Measurements from ENCODE around the gene DLG2. TPM values are rescaled to one million over a fixed set of nuclear protein-coding genes. Genes with fewer than 3 reads are reported as not detected.

DLG2 gene
- total and polyA plus RNA-seq, 2 of the 4 experiments (the other 2 are of a cell fraction) = 0.31 to 0.36 TPM

DNA sequence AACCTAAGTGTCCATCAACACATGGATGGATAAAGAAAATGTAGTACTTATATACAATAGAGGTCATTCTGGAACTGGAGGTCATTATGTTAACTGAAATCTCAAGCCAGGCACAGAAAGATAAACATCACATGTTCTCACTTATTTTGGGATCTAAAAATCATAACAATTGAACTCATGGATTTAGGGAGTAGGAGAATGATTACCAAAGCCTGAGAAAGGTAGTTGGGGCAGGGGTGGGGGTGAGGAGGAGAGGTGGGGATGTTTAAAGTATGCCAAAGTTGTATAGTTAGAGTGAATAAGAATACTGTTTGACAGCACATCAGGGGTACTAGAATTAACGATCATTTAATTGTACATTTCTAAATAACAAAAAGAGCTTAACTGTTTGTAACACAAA is 1112.7 kb downstream of the DLG2 start:
- Histone ChIP-seq H4K5ac (ENCODE audit: low read depth, low read length) (no peak overlapping the region), H3K4me2 (ENCODE audit: low read depth, low read length) (no peak overlapping the region), H3K18ac (ENCODE audit: low read depth, low read length) (no peak overlapping the region), H2BK20ac (ENCODE audit: low read depth, low read length) (no peak overlapping the region), H3K56ac (ENCODE audit: extremely low read depth, insufficient read depth, low read length) (no peak overlapping the region), H2BK15ac (ENCODE audit: low read depth, low read length) (no peak overlapping the region), H3K9me3 (ENCODE audit: control insufficient read depth, insufficient read depth, low read length) (no peaks in the 10 kb centered on the region), H3K79me1 (ENCODE audit: low read depth in 1 of 2, low read length in 2 of 2) (no peaks in the 10 kb centered on the region), H2BK5ac (ENCODE audit: low read depth, low read length, poor library complexity, severe bottlenecking) (no peak overlapping the region), H2AFZ (replicated peaks; ENCODE audit: low read length, poor library complexity) (no peak overlapping the region), H2AK9ac (replicated peaks; ENCODE audit: low read depth, low read length, poor library complexity) (no peak overlapping the region), H3K27me3 (ENCODE audit: control insufficient read depth, insufficient read depth, low read length) (no peaks in the 10 kb centered on the region), H3K23ac (ENCODE audit: low read depth, low read length) (no peak overlapping the region), H2BK120ac (ENCODE audit: low read depth, low read length) (no peak overlapping the region), H3K4ac (ENCODE audit: low read depth, low read length) (no peak overlapping the region), H3K27ac (ENCODE audit: insufficient read depth, low read length) (no peak overlapping the region), H4K8ac (ENCODE audit: low read depth in 2 of 2, low read length in 2 of 2) (no peak overlapping the region), H3K4me3 (ENCODE audit: insufficient read depth, low read depth, low read length) (no peak overlapping the region), H3K36me3 (ENCODE audit: control insufficient read depth, insufficient read depth, low read length) (no peaks in the 10 kb centered on the region), H3K4me1 (ENCODE audit: control insufficient read depth, insufficient read depth, low read length) (no peaks in the 10 kb centered on the region), H3K14ac (replicated peaks; ENCODE audit: low read depth, low read length) (no peak overlapping the region), H4K20me1 (ENCODE audit: insufficient read depth, low read length) (no peaks in the 10 kb centered on the region), H4K91ac (ENCODE audit: insufficient read depth, low read depth, low read length) (no peak overlapping the region), H2AK5ac (ENCODE audit: low read depth, low read length) (no peak overlapping the region), H3K9me1 (ENCODE audit: insufficient read depth, low read length) (no peaks in the 10 kb centered on the region), H3K9ac (ENCODE audit: low read depth, low read length) (no peak overlapping the region)
- no TSS peak for BruUV-seq (replicated peaks)
- no CpG with 5 or more reads among the region's 1 CpG for WGBS, 2 experiments (ENCODE audit: extremely low coverage in 2 of 2, insufficient read length in 1 of 2)
- ChIA-PET POLR2A (ENCODE audit: unreplicated experiment) (interaction anchor here (0.6 kb wide), 1 partner anchor 493 kb away, joined by 7 read pairs; no protein-coding TSS in a partner anchor), CTCF (no interaction called here)
- in situ Hi-C loops (cut with MboI; ENCODE audit: low sequenced_read_pairs) = no loop called here
- ATAC-seq (ENCODE audit: low read depth) = no peak
- dilution Hi-C loops (cut with HindIII; ENCODE audit: low sequenced_read_pairs, unreplicated experiment) = no loop called here
- no peak for TF ChIP-seq NFE2L2 (IDR thresholded peaks at IDR 0.05; ENCODE audit: low read depth, low read length)
- no peak for TF ChIP-seq CHD1 (IDR thresholded peaks at IDR 0.05; ENCODE audit: low read depth, low read length)
- no peak for TF ChIP-seq MAFK (IDR thresholded peaks at IDR 0.05; ENCODE audit: low read depth, low read length)
- TF ChIP-seq MXI1 (IDR thresholded peaks at IDR 0.05; ENCODE audit: borderline replicate concordance, low read depth, low read length) = no peak
- TF ChIP-seq, protein P1, sequence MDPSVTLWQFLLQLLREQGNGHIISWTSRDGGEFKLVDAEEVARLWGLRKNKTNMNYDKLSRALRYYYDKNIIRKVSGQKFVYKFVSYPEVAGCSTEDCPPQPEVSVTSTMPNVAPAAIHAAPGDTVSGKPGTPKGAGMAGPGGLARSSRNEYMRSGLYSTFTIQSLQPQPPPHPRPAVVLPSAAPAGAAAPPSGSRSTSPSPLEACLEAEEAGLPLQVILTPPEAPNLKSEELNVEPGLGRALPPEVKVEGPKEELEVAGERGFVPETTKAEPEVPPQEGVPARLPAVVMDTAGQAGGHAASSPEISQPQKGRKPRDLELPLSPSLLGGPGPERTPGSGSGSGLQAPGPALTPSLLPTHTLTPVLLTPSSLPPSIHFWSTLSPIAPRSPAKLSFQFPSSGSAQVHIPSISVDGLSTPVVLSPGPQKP (IDR thresholded peaks at IDR 0.05; ENCODE audit: borderline replicate concordance, low read depth, low read length) = no peak
- no peak for TF ChIP-seq SMC3 (IDR thresholded peaks at IDR 0.05; ENCODE audit: low read depth, low read length)
- no peak for TF ChIP-seq RFX5 (IDR thresholded peaks at IDR 0.05; ENCODE audit: low read depth, low read length)
- TF ChIP-seq POLR2A (IDR thresholded peaks at IDR 0.05; ENCODE audit: low read depth, low read length) = no peak
- no peak for TF ChIP-seq USF2 (IDR thresholded peaks at IDR 0.05; ENCODE audit: low read depth, low read length)
- TF ChIP-seq CEBPB (IDR thresholded peaks at IDR 0.05; ENCODE audit: low read depth, low read length) = no peak
- TF ChIP-seq BHLHE40 (IDR thresholded peaks at IDR 0.05; ENCODE audit: low read depth, low read length) = no peak
- TF ChIP-seq CTCF (conservative IDR thresholded peaks at IDR 0.05; ENCODE audit: low read depth, low read length) = no peak
- TF ChIP-seq MAZ (IDR thresholded peaks at IDR 0.05; ENCODE audit: borderline replicate concordance, low read depth, low read length) = no peak
- no peak for TF ChIP-seq FOS (IDR thresholded peaks at IDR 0.05; ENCODE audit: low read depth, low read length)
- no peak for TF ChIP-seq RAD21 (IDR thresholded peaks at IDR 0.05; ENCODE audit: low read length)
- TF ChIP-seq RCOR1 (IDR thresholded peaks at IDR 0.05; ENCODE audit: insufficient replicate concordance, low read length) = no peak
- intact Hi-C loops (cut with micrococcal nuclease) = no loop called here
- no peak for DNase-seq

Measured in IMR-90 (cell line).